HG03521 (cell line): ENCODE data around the gene MED27.

ENCODE experiments used
- ATAC-seq: cut with Tn5 transposase; IDR thresholded peaks from one replicate; pipeline ENCODE4 v1.9.1; 2021; ENCODE audit warnings: mild to moderate bottlenecking, moderate library complexity; ENCODE audit not compliant: unreplicated experiment

MED27 gene

GRCh38 chr9:131976157-131977108, 103.2 kb downstream of the MED27 start:
- no peak for ATAC-seq

DNA sequence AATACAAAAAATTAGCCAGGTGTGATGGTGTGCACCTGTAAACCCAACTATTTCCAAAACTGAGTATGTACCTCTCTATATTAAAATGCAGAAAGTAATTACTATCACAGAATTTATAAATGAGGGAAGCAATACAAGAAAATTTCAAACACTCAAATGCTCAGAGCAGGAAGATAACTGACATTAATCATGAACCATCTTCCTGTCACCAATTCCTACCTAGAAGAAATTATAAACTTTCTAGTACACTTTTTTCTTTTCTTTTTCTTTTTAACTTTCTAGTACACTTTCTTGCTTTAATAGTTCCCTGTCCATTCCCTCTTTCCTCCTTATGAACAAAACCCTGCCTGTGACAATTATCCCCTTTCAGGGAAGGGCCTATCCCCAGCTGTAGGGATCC, 106.8 kb downstream of the MED27 start:
- no peak for ATAC-seq

DNA sequence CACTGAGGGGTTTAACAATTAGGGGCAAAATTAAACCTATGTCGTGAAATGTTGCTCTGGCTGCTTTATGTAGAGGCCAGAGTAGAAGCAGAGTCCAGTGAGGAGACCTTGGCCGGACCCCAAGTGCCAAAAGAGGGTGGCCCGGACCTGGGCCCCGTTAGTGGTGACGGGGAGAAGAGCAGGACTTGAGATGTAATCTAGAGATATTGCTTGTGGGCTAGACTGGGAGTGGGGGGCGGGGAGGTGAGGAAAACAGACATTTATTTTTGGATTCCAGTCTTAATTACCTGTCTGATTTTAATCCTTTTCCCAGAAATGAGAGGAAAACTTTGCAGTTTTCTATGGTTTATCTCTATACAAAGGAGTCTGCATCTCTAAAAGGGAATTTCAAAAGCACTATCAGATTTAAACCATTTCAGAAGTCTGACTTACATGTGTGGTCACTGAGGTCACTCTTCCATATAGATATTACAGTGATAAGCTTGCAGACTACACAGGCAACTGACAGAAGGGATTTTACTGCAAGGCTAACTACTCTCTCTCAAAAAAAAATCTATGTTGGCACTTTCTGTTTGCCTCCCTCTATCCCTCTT, 108.1 kb downstream of the MED27 start:
- ATAC-seq: no peak

DNA sequence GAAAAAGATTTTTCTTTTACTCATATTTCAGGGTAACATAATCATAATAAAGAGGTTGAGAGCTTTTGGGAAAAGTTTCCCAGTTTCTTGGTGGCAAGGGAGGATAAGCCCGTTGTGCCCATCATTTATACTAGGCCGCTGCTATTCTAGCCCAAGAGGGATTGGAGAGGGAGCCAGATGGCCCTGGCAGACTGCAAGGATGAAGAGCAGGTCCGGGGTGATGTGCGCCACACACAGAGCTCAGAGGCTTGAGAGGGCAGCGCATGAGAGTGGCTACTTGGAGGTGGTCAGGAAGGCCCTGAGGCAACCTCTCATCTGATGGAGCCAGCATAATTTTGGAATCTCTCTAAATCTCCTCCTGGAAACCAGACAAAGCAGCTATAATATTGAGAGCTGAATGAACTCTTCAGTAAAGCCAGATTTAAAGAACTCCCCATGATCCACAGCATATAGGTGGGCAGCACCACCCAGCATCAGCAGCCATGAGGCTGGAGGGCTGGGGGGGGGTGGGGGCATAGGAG, 110.1 kb downstream of the MED27 start:
- ATAC-seq: no peak

DNA sequence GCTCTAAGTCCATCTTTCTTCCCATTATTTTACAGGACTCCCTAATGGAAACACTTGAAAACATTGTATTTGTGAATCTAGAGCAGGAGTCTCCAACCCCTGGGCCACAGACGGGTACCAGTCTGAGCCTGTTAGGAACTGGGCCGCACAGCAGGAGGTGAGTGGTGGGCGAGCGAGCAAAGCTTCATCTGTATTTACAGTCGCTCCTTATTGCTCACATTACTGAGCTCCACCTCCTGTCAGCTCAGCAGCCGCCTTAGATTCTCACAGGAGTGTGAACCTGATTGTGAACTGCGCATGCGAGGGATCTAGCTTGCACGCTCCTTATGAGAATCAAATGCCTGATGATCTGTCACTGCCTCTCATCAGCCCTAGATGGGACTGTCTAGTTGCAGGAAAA, 111.0 kb downstream of the MED27 start:
- ATAC-seq: no peak

- no peak for ATAC-seq
Observed at GRCh38 chr9:131965841-131966240, 113.8 kb downstream of the MED27 start.

DNA sequence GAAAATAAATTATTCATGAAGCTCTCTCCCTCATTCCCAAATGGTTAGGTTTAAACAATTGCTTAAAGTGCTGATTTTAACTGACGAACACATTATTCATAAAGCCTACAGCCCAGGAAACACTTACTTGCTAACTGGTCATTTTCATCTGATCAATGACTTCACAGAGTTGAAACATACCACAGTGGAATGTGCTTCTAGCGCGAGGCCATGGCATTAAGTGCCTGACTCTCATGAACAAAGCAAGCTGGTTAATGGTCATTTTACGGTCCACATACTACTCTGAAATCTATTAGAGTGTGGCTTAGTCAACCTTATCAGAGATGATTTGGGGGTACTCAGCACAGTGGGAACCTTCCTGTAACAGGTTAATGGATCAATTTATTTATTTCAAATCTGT, 114.6 kb downstream of the MED27 start:
- ATAC-seq: no peak

DNA sequence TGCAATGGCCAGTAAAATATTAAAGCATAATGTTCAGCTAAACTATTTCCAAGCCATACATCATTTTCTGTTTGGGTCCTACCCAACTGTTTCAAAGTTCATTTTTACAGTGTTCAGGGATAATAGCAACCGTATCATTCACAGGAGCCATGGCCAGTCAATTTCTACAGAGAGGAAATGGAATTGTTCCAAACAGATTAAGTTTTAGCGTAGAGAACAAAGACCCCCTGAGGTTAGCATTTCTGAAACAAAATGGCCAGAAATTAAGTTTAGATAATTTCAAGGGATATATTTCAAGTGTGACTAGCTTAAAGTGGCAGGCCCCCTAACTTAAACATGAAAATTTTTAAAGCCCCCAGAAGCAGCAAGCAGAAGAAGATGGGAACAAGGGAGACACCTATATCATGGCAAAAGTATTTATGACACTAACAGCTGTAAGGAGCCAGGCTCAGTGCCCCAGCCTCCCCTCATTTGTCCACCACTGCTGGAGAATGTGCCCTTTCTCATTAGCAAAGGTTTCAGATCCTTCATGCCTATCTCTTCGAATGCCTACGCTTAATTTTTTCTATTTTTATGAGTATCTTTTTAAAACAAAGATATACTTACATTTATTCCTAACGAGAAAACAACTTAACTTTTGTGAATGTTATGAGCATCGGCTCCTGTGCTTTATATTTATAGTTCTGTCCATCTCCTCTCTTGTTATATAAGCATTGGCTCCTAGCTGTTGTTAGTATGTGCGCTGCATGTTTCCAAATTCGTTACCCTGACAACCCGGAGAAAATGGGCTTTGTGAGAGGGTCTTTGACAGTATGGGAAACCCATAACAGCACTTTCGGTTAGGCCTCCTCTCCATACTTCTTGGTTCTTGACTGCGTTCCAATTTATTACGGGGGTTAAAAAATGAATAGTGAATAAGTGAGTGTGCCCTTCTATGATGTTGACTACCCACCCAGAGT, 116.3 kb downstream of the MED27 start:
- no peak for ATAC-seq

DNA sequence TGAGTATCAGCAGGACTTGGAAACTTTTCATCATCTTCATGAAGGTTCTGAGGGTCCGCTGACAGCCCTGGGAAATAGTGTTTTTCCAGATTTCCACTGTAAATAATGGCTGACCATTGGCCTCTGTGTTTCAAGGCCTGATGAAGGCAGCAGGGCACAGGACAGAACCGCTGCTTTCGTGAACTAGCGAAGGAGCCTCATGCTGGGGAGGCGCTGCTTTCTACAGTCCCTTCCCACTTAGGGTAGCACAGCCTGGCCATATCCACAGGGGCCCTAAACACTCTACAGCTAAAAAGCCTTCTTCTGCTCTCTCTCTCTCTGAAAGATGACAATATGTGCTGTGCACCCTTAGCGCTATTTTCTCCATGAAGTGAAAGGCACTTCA, 118.2 kb downstream of the MED27 start:
- ATAC-seq: no peak

DNA sequence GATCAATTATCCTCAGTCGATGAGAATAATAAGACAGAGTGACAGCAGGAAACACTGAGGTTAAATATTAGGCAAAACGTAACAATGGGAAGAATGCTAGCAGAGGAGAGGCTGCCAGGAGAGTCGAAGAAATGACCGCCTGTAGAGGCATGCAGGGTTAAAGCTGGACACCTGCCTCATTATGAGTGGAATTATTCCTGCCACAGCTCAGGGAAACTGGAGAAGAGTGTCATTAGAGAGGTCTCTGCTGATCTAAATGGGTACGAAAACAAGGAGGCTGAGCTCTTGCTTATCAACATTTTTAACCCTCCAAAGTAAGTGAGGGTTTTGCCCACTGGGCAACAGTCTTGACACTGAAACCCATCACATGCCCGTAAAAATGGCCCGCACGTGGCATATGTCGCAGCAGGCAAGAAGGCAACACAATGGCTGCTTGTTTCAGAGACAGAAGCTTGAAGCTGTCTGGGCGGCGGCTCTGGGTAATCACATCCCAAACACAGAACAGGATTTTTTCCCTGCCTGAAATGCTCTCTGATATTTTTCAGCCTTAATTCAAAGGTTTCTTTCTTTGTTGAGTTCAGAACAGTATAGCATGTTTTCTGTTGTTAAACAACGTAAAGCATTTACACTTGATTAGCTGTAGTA, 118.7 kb downstream of the MED27 start:
- no peak for ATAC-seq

GRCh38 chr9:131960311-131960710, 119.4 kb downstream of the MED27 start:
- ATAC-seq: no peak

GRCh38 chr9:131959887-131960286, 119.8 kb downstream of the MED27 start:
- ATAC-seq: no peak

DNA sequence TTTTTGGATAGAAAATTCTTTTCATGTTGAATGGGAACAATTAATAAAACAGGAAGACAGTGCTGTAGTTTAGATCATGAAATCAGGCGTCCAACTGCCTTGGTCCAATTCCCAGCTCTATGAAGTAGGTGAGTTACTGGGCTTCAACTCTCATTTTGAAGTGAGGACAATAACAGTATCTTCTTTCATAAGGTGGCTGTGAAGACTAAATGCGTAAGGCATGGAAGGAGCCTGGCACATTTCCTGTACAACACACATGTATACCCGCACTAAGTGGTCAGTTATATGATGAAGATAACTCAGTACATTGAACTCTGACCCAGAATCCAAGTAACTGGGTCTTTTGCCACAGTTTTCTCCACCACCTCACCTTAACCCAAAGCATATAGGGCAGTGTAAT, 120.6 kb downstream of the MED27 start:
- no peak for ATAC-seq

- ATAC-seq: no peak
Observed at GRCh38 chr9:131954299-131954698, 125.4 kb downstream of the MED27 start.

- ATAC-seq: no peak
Observed at GRCh38 chr9:131951905-131952304, 127.8 kb downstream of the MED27 start.

DNA sequence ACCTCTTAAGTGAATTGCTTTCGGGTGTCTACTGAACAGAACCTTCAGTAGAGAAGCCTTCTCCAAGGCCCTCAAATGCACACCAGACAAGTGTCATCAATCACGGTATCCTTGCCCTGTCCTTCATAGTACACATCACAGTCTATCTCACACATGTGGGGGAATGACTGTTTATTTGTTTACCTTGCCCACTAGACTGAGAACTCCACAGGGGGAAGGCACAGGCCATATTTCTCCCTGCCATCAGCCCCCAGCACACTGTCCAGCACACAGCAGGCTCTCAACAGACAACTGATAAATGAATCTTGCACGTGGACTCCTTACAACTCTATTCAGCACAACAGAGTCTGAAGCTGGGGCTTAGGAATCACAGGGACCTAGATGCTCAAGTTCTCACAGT, 128.5 kb downstream of the MED27 start:
- no peak for ATAC-seq

DNA sequence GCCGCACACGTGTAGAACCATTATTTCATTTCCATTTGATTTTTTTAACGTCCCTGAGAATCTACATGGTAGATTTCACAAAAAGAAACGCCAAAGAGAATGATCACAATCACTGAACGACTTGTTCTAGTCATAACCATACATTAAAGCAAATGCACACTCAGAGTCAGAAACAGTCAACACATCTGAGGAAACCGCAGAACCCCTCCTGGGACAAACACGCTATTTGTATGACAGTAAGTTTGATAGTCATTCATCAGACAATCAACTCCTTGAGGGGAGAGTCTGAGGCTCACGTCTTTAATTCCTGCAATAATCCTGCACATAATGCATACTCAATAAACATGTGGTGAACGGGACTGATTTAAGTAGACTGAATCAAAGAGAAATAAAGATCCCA, 129.2 kb downstream of the MED27 start:
- ATAC-seq: no peak

GRCh38 chr9:131946180-131946579, 133.5 kb downstream of the MED27 start:
- ATAC-seq: no peak

DNA sequence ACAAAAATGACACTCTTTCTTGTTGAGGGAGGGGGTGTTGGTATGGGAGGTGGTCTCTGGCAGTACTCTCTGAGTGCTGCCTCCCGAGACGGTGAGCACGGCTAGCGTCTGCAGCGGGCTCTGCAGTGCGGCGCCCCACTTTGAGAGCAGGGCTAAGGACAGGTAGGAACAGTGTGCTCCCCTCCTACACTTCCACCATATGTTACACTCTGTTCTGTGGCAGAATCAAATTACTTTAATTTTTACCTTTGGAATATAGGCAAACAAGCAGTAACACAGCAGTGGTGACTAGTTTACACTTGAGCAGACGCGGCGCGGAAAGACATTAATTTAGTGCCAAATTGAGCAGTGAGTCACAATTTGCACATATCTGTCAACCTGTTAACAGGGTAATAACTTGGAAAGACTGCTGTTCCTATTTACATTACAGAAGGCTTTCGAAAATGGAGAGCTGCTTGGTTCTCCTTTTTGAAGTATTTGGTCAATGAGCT, 136.3 kb downstream of the MED27 start:
- ATAC-seq: no peak

DNA sequence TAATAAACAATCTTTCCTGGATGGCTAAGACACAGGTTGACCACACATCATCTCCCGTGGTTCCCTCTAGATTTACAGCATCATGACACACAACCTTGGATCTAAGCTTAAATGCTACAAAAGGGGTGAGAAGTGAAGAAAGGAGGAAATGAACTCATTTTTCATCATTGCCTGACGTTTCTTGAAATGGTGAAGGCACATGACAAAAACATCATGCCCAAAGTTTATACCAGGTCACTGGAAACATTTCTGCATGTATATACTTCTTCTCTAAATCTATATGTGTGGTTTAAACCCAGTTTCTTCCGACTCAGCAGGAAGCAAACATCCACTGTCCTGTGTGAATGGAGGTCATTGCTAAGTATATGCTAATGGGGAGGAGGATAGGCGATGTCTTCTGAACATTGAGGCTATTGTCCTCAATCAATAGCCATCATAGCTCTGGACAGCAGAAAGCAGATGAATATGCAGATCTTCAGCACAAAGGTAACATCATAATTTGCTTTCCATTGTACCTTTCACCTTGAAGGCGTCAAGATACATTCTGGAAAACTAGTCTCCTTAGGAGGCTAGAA, 137.4 kb downstream of the MED27 start:
- no peak for ATAC-seq
